Ishikawa (cell line): ENCODE measurements around the gene IL17D.

Experiments
- CEBPB ChIP-seq: IDR thresholded peaks from 2 replicates; pipeline ENCODE4 v1.6.1; 2012
- RAD21 ChIP-seq: IDR thresholded peaks from 2 replicates; pipeline ENCODE4 v1.6.1; 2012; ENCODE audit warnings: low read depth
- TAF1 ChIP-seq: IDR thresholded peaks from 2 replicates; pipeline ENCODE4 v1.6.1; 2012; ENCODE audit warnings: low read depth, mild to moderate bottlenecking

DNA sequence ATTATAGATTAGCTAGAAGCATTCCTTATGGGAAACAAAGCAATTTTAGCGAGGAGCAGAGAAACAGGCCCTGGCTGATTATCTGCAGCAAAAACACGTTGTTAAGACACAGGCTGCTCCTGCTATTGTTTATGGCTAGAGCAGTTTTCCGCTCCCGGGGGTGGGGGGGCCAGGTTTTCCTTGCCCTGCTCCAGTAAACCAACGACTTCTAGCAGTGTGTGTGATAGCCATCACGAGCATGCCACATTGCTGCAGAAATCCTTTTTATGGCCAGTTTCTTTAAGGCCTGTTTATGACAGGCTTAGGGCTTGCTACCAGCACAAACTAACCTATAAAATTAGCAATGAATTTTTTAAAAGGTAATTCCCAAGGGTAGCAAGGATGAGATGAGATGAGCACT, 18.4 kb upstream of the IL17D start:
- TF ChIP-seq CEBPB: no peak
- no peak for TF ChIP-seq TAF1
- TF ChIP-seq RAD21: no peak
